ENCODE measurements around the gene ADAMTSL1. TPM values are rescaled to one million over a fixed set of nuclear protein-coding genes. Genes with fewer than 3 reads are reported as not detected.

The ADAMTSL1 gene
- total RNA-seq, 1 experiment from 2014 or later = not detected

DNA sequence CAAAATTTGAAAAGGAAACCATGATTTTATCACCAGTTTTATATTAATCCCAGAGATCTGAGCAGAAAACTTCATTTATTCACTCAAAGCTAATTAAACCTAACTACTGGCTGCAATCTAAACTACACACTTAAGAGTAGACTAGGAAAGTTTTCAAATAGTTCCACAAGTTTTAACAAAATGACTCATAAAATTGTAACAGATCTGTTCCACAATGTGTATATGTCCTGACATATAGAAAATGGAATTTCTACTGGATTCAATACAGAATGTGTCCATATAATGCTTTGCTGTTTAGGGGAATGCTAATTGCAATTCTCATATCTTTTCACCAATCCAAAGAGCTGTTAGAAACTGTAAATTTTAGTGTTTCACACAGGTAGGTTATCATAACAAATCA, 40.3 kb upstream of the ADAMTSL1 start:
- RAD21 ChIA-PET (ENCODE audit: low non-redundant PET in 1 of 2, low total read pairs in 2 of 2, uncharacterized antibody in 2 of 2, unreplicated experiment in 2 of 2) = no interaction called here
- H3K79me2 ChIP-seq (ENCODE audit: insufficient read depth, low read length) = no peaks in the 10 kb centered on the region
- DNase-seq (ENCODE audit: low read depth, low spot score) = no peak

More for the DNA sequence above, 40.3 kb upstream of the ADAMTSL1 start:
- TF ChIP-seq EZH2 (IDR thresholded peaks at IDR 0.05) (no peak), RAD21 (IDR thresholded peaks at IDR 0.05; ENCODE audit: low read depth) (no peak), JUND (IDR thresholded peaks at IDR 0.05) (no peak)
- TF ChIP-seq, protein P1, sequence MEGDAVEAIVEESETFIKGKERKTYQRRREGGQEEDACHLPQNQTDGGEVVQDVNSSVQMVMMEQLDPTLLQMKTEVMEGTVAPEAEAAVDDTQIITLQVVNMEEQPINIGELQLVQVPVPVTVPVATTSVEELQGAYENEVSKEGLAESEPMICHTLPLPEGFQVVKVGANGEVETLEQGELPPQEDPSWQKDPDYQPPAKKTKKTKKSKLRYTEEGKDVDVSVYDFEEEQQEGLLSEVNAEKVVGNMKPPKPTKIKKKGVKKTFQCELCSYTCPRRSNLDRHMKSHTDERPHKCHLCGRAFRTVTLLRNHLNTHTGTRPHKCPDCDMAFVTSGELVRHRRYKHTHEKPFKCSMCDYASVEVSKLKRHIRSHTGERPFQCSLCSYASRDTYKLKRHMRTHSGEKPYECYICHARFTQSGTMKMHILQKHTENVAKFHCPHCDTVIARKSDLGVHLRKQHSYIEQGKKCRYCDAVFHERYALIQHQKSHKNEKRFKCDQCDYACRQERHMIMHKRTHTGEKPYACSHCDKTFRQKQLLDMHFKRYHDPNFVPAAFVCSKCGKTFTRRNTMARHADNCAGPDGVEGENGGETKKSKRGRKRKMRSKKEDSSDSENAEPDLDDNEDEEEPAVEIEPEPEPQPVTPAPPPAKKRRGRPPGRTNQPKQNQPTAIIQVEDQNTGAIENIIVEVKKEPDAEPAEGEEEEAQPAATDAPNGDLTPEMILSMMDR (IDR thresholded peaks at IDR 0.05 in 2 of 3, conservative IDR thresholded peaks at IDR 0.05 in 1 of 3; ENCODE audit: borderline replicate concordance in 1 of 3, insufficient read depth in 1 of 3, low read depth in 2 of 3, low read length in 2 of 3) = no peak
- TF ChIP-seq, protein P2, sequence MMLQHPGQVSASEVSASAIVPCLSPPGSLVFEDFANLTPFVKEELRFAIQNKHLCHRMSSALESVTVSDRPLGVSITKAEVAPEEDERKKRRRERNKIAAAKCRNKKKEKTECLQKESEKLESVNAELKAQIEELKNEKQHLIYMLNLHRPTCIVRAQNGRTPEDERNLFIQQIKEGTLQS (IDR thresholded peaks at IDR 0.05) = no peak
- no peak overlapping the region for H3K27ac ChIP-seq (ENCODE audit: low read depth, low read length)
- no peak overlapping the region for H3K4me3 ChIP-seq (replicated peaks in 1 of 2; ENCODE audit: low read depth in 1 of 2, low read length in 2 of 2)
- CTCF ChIA-PET = no interaction called here
- H3K4me1 ChIP-seq (ENCODE audit: control insufficient read depth in 1 of 2, insufficient read depth in 2 of 2, low read length in 2 of 2) = no peaks in the 10 kb centered on the region
- ATAC-seq = no peak
- H4K20me1 ChIP-seq (ENCODE audit: insufficient read depth) = no peaks in the 10 kb centered on the region
- H3K4me2 ChIP-seq (ENCODE audit: low read length) = no peak overlapping the region
- intact Hi-C loops (cut with micrococcal nuclease) = no loop called here
- H3K9ac ChIP-seq (ENCODE audit: low read length) = no peak overlapping the region
- BruUV-seq (replicated peaks) = no TSS peak
- no peak overlapping the region for H2AFZ ChIP-seq (ENCODE audit: low read depth, low read length, poor library complexity, severe bottlenecking)
- no peaks in the 10 kb centered on the region for H3K9me3 ChIP-seq (ENCODE audit: control insufficient read depth in 1 of 2, insufficient read depth in 1 of 2, low read depth in 1 of 2, low read length in 2 of 2)
- no peaks in the 10 kb centered on the region for H3K27me3 ChIP-seq (ENCODE audit: insufficient read depth, low read length)
- H3K36me3 ChIP-seq (ENCODE audit: control insufficient read depth in 1 of 2, insufficient read depth in 2 of 2, low read length in 2 of 2) = no peaks in the 10 kb centered on the region
- POLR2A ChIA-PET = no interaction called here
- no peaks in the 10 kb centered on the region for H3K9me2 ChIP-seq (ENCODE audit: insufficient read depth)
